G401.6 (cell line): Measurements from ENCODE around the gene INTS2.
"Not testable (repeated sequence)": the region's sequence is repeated elsewhere in the genome, so short reads cannot be mapped to it uniquely, and the experiment has no call there.

ENCODE experiments used
- FAIRE-seq: peaks from 2 replicates; lab custom pipeline; 2012; peaks lifted over from hg19 to GRCh38; lab: Jason Lieb, UNC

The INTS2 gene

DNA sequence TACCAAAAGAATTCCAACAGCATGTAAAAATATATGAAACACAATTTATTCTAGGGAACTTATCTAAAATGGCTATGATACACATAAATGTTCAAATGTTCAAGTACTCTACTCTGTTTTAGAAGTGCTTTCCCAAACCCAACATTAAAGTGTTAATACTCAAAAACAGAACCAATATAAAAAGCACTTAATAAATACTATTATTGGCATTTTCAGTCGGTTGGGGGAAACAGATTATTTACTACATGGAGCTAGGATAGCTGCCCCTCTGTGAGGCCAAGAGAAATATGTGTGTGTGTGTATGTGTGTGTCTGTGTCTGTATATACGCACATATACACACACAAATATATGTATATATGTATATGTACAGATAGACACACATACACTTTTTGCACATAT is 32.4 kb downstream of the INTS2 start:
- FAIRE-seq, result no peak

DNA sequence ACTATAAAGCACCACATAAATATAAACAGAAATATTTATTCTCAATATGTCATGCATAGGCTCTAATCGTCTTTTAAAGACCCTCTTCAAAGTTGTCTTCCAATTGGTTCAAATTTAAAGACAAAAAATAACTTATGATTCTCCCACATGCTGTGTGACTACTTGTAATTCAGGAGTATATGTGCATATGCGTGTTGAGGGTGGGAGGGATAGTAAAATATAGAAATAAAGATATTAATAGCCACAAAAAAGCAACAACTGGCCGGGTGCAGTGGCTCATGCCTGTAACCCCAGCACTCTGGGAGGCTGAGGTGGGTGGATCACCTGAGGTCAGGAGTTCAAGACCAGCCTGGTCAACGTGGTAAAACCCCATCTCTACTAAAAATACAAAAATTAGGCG is 33.5 kb downstream of the INTS2 start:
- not testable (repeated sequence) for FAIRE-seq

DNA sequence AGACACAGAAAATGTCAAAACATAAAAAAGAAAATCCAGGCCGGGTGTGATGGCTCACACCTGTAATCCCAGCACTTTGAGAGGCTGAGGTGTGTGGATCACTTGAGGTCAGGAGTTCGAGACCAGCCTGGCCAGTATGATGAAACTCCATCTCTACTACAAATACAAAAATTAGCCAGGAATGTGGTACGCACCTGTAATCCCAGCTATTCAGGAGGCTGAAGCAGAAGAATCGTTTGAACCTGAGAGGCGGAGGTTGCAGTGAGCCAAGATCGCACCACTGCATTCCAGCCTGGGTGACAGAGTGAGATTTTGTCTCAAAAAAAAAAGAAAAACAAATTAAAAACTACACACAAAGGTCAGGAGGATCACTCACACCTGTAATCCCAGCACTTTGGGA is 40.0 kb downstream of the INTS2 start:
- not testable (repeated sequence) for FAIRE-seq

DNA sequence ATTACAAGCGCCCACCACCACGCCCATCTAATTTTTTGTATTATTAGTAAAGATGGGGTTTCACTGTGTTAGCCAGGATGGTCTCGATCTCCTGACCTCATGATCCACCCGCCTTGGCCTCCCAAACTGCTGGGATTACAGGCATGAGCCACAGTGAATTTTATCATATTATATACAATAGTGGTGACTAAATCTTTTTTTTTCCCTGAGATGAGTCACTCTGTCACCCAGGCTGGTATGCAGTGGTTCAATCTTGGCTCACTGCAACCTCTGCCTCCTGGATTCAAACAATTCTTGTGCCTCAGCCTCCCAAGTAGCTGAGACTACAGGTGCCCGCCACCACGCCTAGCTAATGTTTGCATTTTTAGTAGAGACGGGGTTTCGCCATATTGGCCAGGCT is 41.9 kb downstream of the INTS2 start:
- FAIRE-seq, result not testable (repeated sequence)

DNA sequence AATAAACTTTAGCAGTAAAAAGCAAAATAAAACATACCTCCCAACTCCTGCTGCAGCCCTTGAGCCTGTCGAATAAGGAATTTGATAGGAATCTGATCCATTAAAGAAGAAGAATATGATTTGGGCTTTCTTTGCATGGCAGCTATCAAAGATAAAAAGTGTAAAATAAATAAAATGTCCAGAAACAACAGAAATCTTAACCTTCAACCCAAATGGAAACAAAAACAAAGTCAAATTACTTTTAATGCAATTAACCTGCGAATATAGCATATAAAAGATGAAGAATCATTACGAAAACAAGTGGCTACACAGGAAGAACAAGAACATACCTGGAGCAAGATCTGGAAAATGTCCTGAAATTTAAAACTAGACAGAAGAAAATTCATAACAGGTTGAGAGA is 42.9 kb downstream of the INTS2 start:
- FAIRE-seq, result no peak

DNA sequence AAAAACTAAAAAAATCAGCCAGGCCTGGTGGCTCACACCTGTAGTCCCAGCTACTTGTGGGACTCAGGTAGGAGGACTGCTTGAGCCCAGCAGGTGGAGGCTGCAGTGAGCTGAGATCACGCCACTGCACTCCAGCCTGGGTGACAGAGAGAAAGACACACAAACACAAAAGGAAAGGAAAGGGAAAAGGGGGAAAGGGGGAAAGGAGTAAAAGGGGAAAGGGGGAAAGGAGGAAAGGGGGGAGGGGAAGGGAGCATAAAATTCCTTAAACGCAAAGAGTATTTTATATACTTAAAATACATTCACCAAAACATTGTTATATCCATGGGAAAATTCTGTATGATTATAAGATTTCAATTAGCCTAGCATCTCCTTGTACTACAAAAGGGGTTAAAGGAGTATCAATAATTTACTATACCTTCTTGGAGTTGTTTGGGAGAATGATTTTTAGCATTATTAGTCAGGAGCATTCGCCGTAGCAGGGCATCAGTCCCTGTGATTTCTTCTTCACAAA is 47.1 kb downstream of the INTS2 start:
- FAIRE-seq, result no peak

DNA sequence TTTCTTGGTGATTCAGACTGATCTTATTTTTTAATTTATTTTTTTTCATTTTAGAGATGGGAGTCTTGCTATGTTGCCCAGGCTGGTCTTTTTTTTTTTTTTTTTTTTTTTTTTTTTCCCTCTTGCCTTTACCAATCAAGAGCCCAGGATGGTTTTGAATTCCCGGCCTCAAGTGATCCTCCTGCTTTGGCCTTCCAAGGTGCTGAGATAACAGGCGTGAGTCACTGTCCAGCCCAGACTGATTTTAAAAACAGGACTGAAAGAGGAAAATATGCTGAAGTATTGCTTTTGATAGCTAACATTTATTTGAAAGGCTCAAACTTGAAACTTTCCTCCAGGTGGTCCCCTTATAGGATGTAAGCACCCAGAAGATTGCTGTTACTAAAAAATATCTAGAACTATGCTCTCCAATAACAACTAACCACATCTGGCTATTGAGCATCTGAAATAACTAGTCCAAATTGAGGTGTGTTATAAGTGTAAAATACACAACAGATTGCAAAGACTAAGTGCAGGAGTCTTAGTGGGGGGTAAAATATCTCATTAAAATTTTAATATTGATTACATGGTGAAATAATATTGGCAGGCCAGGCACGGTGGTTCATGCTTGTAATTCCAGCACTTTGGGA is 48.7 kb downstream of the INTS2 start:
- FAIRE-seq, result no peak

DNA sequence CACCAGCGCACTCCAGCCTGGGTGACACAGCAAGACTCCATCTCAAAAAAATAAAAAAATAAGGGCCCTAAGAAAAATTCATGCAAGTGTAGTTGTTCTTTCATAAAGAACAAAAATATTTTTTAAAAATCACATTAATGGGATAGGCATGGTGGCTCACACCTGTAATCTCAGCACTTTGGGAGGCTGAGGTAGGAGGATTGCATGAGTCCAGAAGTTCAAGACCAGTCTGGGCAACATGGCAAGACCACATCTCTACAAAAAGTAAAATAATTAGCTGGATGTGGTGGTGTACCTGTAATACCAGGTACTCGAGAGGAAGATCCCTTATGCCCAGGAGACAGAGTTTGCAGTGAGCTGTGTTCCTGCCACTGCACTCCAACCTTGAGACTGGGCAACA is 49.3 kb downstream of the INTS2 start:
- FAIRE-seq, result no peak

DNA sequence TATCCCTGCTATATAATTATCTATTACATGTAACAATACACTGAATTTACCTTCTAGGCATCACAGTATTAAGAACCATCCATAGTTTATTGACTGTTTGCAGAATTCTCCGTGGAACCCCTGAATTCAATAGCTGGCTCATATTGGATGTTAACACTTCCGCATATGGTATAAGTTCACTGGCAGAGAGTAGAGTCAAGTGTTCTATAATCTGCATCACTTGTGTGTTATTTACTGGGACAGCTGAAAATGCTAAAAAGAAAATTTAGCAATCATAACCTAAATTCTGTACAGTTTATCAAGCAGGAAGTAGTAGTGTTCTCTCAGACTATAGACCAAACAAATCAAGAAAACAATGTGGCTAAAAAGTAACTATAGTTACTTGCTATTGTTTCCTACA is 49.9 kb downstream of the INTS2 start:
- FAIRE-seq, result no peak

DNA sequence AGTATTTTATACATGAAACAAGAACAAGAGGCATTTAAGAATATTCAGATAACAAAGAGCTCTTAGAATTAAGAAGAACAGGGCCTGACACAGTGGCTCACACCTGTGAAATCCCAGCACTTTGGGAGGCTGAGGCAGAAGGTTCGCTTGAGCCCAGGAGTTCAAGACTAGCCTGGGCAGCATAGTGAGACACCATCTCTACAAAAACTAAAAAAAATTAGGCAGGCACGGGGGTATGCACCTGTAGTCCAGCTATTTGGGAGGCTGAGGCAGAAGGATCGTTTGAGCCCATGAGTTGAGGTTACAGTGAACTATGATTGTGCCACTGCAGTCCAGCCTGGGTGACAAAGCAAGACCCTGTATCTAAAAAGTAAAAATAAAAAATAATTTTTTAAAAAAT is 52.0 kb downstream of the INTS2 start:
- FAIRE-seq, result no peak

DNA sequence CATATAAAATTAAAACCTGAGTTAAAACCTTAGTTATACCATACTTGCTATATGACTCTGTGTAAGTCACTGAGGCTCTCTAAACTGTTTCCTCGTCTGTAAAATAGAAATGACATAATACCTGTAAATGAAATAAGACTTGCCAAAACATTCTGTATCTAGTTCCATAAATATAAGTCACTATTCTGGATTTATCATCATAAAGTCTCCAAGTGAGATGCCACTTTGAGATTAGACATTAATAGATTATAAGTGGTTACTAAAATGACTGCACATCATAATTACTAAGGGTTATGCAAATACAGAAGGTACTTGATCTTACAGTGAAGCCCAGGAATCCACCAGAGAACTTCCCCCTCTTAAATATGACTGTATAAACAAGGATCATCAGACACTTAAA is 52.5 kb downstream of the INTS2 start:
- no peak for FAIRE-seq

DNA sequence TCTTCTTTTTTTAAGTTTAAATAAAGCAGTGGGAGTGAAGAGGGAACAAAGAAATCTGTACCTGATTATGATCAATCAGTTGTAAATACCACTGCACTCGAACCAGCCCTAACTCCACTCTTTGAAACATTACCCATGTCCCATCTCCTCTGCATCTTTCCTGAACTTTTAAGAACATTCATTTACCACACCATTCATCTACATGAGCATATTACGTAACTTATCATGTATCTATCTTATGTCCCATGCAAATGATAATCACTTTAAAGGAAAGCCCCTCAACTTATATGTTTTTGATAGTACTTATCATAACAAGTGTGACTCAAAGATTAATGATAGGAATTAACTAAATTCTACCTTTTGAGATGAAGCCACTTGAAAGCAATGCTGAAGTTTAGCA is 53.7 kb downstream of the INTS2 start:
- no peak for FAIRE-seq

DNA sequence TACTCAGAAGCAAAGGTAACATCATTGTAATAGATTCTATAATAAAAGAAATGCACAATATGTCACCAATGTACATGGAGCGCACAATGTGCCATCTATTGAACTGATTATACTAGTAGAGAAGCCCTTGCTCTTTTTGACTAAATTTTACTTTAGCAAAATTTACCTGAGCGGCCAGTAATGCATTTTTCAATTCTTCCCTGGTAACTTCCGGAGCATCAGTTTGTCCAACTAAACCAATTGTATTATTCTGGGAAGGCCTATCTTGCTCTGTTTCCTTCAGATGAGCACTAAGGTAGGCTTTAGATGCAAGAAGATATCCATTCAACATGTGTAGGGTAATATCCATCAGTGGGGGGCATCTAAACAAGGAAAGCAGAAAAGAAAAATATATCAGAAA is 55.7 kb downstream of the INTS2 start:
- FAIRE-seq, result no peak

DNA sequence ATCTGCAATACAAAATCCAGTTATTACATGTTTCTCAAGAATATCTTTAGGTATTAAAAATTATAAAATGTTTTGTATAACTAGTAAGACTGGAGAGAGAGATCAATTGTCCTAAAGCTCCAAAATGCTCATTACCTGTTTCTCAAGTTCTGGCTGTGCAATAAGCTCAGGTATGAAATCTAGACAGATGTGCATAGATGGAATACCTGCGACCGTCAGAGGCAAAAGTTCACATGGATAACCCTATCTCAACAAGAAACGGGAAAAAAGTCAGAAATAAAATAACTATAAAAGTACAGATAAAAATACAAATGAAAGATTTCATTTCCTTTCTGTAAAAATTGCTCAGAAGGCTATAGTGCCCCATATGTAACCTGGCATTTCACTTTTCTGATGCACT is 58.6 kb downstream of the INTS2 start:
- FAIRE-seq, result no peak

DNA sequence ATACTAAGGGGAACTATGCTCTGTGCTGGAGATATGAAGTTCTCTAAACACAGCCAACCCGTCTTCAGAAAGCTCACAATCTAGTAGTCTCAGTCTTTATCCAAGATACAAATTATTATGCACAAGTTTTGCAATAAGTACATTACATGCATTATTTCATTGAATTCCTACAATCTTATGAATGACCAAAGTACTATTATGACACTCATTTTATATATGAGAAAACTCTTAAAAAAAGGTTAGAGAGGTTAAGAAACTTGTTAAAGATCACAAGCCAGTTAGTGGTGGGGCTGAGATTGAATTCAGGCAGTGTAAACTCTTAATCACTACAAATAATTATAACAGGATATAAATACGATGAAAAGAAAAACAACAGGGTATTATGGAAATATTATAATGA is 59.7 kb downstream of the INTS2 start:
- FAIRE-seq, result no peak

DNA sequence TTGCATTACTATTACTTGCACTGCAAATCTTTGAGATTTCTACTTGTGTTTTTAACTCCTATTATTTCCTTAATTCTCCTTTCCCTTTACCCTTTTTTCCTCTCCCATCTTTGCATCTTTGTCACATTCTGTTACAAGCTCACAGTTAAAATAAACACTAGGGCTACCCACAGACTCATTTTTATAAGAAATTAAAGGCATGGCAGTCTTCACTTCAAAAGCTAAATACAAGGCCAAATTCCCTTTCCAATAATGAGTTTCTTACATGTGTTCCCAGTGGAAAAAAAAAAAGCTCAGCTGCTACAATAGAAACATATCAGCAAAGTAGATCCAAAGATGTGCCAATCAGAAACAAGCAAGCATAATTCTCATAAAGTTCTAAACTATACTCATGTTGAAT is 60.7 kb downstream of the INTS2 start:
- no peak for FAIRE-seq

DNA sequence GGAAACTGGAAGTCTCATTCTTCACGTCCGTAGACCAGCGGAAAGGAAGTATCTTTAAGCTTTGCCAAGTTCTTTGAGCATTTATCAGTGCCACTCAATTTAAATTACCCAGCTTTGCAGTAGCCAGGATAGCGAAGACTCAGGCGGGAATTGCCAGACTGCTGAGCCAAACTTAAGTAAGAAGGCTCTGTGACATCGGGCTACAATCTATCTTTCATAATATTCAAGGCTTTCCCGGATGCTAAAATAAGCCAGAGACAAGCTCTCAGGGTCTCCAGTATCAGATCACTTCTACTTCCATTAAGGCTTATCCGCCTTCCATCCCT is 64.0 kb downstream of the INTS2 start:
- FAIRE-seq, result no peak

DNA sequence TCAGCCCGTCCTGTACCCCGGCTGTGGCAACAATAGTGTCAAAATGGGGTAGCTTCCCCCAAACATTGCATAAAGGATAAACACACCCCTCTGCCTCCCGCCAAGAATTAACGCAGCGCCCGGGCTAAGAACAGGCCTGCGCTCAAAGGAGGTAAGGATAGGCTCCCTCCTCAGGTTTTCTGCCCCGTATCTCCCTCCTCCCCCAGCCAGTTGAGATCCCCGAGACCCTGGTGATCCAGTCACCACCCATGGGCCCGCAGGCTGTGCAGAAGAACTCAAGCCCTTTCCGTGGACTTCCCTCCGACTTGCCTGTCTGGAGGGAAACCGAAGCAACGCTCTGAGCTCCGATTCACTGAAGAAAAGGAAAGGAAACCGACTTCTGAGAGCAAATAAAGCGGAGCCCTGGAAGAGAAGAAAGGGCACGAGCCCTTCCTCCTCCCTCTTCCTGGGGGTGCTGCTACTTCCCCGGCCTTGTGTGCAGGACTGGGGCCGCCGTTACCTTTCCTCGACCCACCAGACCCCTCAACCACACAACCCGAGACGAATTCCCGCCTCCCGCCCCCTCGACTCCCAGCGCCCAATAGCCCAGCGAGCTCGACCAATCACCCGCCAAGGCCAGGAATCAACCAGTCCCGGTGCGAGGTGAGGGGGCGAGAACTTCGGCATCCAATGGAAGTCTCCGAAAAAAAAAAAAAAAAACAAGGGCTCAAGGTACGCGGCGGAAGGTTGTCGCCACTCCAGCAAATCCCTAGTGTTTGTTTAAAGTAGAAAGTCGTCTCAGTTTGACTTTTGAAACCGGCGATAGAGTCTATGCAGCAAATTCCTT is 64.6 kb downstream of the INTS2 start, which contains the start of gene BRIP1:
Gene BRIP1 (minus strand): TSS at position 554 of the 826 bp plus-strand sequence. CDS start 1,989 bp downstream, outside the sequence.
- FAIRE-seq, result peak; percentile 98

DNA sequence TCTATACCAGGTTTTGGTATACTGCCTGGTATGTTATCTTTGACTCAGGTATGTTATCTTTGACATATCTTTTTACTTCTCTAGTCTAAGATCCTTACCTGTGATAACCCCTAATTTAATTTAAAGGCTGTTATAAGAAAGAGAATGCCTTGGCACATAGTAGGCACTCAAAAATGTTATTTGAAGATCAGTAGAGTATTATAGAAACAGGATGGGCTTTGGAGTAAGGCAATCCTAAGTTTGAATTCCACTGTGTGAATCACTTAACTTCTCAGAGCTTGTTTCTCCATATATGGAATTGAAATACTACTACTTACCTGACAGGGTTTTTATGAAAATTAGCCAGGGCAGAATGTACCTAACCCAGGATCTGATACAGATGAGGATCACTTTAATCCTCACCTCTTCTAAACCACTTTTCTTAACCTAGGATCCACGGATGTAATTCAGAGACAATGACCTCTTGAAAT is 65.6 kb downstream of the INTS2 start:
- no peak for FAIRE-seq

DNA sequence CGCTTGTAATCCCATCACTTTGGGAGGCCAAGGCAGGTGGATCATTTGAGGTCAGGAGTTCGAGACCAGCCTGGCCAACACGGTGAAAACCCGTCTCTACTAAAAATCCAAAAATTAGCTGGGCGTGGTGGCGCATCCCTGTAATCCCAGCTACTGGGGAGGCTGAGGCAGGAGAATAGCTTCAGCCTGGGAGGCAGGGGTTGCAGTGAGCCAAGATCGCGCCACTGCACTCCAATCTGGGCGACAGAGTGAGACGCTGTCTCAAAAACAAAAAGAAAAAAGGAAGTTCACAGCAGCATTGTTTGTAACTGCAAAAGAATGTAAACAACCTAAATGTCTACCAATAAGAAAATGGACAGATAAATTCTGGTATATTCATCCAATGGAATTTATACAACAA is 67.4 kb downstream of the INTS2 start:
- FAIRE-seq, result not testable (repeated sequence)

DNA sequence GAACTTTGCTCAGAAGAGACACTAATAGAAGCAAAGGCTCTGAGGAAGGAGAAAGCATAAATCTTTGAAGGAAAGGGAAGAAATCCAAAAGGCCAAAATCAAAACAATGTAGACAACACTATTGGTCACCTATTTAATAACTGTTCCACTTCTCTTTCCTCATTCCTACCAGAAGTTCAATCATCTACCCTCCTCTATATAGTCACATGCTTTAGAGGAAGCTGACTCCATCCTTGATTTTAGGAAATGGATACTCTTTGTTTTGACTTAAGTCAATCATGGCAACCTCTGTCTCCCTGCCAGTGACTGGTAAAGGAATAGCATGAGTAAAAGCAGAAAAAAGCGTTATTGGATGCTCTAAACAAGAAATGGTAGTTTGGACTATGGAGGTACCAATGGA is 71.7 kb downstream of the INTS2 start:
- FAIRE-seq, result no peak

DNA sequence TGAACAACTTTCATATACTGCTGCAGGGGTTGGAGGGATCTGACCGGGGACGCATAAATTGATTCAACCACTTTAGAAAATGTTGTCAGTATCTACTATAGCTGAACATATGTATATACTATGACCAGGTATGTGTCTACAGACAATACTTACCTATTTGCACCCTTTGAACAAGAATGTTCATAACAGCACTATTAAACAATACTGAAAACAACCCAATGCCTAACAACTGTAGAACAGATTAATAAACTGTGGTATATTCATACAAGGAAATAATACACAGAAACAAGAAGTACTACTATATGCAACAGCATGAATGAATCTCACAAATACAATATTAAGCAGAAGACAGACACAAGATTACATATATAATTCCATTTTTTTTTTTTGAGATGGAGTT is 74.9 kb downstream of the INTS2 start:
- FAIRE-seq, result no peak

DNA sequence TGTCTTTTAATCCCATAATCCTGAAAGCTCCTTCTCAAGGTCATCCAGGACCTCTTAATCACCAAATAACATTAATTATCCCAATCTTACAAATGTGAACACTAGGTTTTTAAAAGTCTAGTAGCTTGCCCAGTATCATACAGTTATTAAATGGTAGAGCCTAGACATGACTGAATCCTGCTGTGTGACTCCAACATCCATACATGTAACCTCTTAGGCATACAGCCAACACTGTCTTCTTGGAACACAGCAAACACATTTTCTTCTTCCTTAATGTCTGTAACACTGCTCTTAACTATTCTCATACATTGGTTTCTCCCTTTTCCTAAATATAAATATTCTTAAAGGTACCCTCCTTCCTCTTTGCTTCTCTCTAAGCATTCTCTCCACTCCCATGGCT is 78.1 kb downstream of the INTS2 start:
- FAIRE-seq, result no peak

DNA sequence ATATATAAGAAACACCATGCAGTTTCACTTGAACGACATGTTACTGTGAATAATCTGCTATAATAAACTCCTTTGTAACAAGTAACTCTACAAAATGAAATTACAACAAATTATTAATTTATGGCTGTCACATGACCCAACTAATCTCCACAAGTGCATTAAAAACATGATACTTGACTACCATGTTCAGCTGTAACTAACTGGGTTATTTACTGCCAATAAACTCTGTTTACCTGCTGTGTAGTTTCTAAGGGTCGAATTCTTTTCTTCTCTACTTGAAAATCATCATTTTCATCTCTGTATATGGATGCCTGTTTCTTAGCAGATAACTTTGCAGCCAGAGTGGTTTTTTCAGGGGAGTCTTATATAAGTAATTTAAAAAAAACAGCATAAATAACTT is 78.9 kb downstream of the INTS2 start:
- FAIRE-seq, result no peak
